GM23338 (cell line): ENCODE results near the gene OR2L3.

ENCODE experiments used
- CREB1 ChIP-seq: fragments of 250-450 bp; sonication (Bioruptor Pico); IDR thresholded peaks from 2 replicates; pipeline ENCODE4 v1.5.0; 2020; ENCODE audit warnings: low read depth, mild to moderate bottlenecking, moderate library complexity
- CTCF ChIP-seq, 2 experiments: fragments of 200-600 bp in 1 of 2; sonication (generic) in 1 of 2; conservative IDR thresholded peaks; 2 replicates each; pipeline versions ENCODE4 v1.5.1 to v1.6.1; 2016 to 2017; ENCODE audit warnings: antibody characterized with exemption in 2 of 2, low read depth in 2 of 2, mild to moderate bottlenecking in 2 of 2, moderate library complexity in 1 of 2
- EZH2 ChIP-seq: fragments of 200-600 bp; sonication (generic); IDR thresholded peaks from one replicate; pipeline ENCODE4 v1.8.0; 2017; ENCODE audit warnings: antibody characterized with exemption, mild to moderate bottlenecking, low read depth; ENCODE audit not compliant: unreplicated experiment
- EZH2phosphoT487 ChIP-seq: fragments of 200-600 bp; sonication (generic); IDR thresholded peaks from one replicate; pipeline ENCODE4 v1.8.1; 2018; ENCODE audit warnings: antibody characterized with exemption; ENCODE audit not compliant: unreplicated experiment
- JUNB ChIP-seq: IDR thresholded peaks from one replicate; pipeline ENCODE4 v1.6.1; 2016; ENCODE audit warnings: antibody characterized with exemption; ENCODE audit not compliant: unreplicated experiment
- NANOG ChIP-seq: IDR thresholded peaks from 2 replicates; pipeline ENCODE4 v1.6.1; 2016; ENCODE audit warnings: antibody characterized with exemption, borderline replicate concordance
- POLR2AphosphoS5 ChIP-seq: IDR thresholded peaks from 2 replicates; pipeline ENCODE4 v1.6.1; 2016; ENCODE audit warnings: antibody characterized with exemption, low read depth
- REST ChIP-seq: IDR thresholded peaks from one replicate; pipeline ENCODE4 v1.6.1; 2018; ENCODE audit warnings: antibody characterized with exemption; ENCODE audit not compliant: unreplicated experiment
- STAT1 ChIP-seq: IDR thresholded peaks from one replicate; pipeline ENCODE4 v1.6.1; 2016; ENCODE audit warnings: antibody characterized with exemption; ENCODE audit not compliant: unreplicated experiment
- ZNF114 ChIP-seq: fragments of 250-450 bp; sonication (Bioruptor Pico); IDR thresholded peaks from 2 replicates; pipeline ENCODE4 v1.5.0; 2020; ENCODE audit warnings: mild to moderate bottlenecking, moderate library complexity
- ZNF331 ChIP-seq: fragments of 250-450 bp; sonication (Bioruptor Pico); IDR thresholded peaks from 2 replicates; pipeline ENCODE4 v1.5.0; 2020; ENCODE audit warnings: low read depth, mild to moderate bottlenecking, moderate library complexity
- TF ChIP-seq, protein P1 (sequence below): fragments of 250-450 bp; sonication (Bioruptor Pico); IDR thresholded peaks from 2 replicates; pipeline ENCODE4 v1.5.0; 2020; ENCODE audit warnings: mild to moderate bottlenecking, moderate library complexity
- TF ChIP-seq, protein P2 (sequence below): IDR thresholded peaks from 2 replicates; pipeline ENCODE4 v1.6.1; 2016; ENCODE audit warnings: antibody characterized with exemption

- TF ChIP-seq EZH2 (no peak), POLR2AphosphoS5 (no peak), CTCF (conservative IDR thresholded peaks at IDR 0.05; ENCODE audit: low read depth in 2 of 2) (no peak), REST (no peak), CREB1 (no peak), JUNB (no peak), EZH2phosphoT487 (no peak), STAT1 (no peak), NANOG (no peak), ZNF331 (no peak), ZNF114 (CRISPR knock-in tag) (no peak)
- TF ChIP-seq, protein P1, sequence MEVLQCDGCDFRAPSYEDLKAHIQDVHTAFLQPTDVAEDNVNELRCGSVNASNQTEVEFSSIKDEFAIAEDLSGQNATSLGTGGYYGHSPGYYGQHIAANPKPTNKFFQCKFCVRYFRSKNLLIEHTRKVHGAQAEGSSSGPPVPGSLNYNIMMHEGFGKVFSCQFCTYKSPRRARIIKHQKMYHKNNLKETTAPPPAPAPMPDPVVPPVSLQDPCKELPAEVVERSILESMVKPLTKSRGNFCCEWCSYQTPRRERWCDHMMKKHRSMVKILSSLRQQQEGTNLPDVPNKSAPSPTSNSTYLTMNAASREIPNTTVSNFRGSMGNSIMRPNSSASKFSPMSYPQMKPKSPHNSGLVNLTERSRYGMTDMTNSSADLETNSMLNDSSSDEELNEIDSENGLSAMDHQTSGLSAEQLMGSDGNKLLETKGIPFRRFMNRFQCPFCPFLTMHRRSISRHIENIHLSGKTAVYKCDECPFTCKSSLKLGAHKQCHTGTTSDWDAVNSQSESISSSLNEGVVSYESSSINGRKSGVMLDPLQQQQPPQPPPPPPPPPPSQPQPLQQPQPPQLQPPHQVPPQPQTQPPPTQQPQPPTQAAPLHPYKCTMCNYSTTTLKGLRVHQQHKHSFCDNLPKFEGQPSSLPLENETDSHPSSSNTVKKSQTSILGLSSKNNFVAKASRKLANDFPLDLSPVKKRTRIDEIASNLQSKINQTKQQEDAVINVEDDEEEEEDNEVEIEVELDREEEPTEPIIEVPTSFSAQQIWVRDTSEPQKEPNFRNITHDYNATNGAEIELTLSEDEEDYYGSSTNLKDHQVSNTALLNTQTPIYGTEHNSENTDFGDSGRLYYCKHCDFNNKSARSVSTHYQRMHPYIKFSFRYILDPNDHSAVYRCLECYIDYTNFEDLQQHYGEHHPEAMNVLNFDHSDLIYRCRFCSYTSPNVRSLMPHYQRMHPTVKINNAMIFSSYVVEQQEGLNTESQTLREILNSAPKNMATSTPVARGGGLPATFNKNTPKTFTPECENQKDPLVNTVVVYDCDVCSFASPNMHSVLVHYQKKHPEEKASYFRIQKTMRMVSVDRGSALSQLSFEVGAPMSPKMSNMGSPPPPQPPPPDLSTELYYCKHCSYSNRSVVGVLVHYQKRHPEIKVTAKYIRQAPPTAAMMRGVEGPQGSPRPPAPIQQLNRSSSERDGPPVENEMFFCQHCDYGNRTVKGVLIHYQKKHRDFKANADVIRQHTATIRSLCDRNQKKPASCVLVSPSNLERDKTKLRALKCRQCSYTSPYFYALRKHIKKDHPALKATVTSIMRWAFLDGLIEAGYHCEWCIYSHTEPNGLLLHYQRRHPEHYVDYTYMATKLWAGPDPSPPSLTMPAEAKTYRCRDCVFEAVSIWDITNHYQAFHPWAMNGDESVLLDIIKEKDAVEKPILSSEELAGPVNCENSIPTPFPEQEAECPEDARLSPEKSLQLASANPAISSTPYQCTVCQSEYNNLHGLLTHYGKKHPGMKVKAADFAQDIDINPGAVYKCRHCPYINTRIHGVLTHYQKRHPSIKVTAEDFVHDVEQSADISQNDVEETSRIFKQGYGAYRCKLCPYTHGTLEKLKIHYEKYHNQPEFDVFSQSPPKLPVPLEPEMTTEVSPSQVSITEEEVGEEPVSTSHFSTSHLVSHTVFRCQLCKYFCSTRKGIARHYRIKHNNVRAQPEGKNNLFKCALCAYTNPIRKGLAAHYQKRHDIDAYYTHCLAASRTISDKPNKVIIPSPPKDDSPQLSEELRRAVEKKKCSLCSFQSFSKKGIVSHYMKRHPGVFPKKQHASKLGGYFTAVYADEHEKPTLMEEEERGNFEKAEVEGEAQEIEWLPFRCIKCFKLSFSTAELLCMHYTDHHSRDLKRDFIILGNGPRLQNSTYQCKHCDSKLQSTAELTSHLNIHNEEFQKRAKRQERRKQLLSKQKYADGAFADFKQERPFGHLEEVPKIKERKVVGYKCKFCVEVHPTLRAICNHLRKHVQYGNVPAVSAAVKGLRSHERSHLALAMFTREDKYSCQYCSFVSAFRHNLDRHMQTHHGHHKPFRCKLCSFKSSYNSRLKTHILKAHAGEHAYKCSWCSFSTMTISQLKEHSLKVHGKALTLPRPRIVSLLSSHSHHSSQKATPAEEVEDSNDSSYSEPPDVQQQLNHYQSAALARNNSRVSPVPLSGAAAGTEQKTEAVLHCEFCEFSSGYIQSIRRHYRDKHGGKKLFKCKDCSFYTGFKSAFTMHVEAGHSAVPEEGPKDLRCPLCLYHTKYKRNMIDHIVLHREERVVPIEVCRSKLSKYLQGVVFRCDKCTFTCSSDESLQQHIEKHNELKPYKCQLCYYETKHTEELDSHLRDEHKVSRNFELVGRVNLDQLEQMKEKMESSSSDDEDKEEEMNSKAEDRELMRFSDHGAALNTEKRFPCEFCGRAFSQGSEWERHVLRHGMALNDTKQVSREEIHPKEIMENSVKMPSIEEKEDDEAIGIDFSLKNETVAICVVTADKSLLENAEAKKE, result no peak
- TF ChIP-seq, protein P2, sequence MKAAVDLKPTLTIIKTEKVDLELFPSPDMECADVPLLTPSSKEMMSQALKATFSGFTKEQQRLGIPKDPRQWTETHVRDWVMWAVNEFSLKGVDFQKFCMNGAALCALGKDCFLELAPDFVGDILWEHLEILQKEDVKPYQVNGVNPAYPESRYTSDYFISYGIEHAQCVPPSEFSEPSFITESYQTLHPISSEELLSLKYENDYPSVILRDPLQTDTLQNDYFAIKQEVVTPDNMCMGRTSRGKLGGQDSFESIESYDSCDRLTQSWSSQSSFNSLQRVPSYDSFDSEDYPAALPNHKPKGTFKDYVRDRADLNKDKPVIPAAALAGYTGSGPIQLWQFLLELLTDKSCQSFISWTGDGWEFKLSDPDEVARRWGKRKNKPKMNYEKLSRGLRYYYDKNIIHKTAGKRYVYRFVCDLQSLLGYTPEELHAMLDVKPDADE, result no peak
These were observed at the start of gene OR2L3 for GRCh38 chr1:248046536-248046935.
